Liver (tissue), 3 donors: ENCODE measurements around the gene PACSIN2.

Experiments used
- CTCF ChIP-seq: fragments of 150-350 bp; IDR thresholded peaks from 2 replicates; pipeline ENCODE4 v1.5.1; 2017; ENCODE audit warnings: improper control_type of control experiment, low read depth, low read length; ENCODE audit not compliant: missing input control
- FOXA1 ChIP-seq: IDR thresholded peaks from 2 replicates; pipeline ENCODE4 v1.6.1; 2016; ENCODE audit warnings: antibody characterized with exemption
- GABPA ChIP-seq, 2 donors: IDR thresholded peaks in 1 of 2; conservative IDR thresholded peaks in 1 of 2; 2 replicates each; pipeline ENCODE4 v1.6.1; 2016; ENCODE audit warnings: antibody characterized with exemption in 2 of 2, mild to moderate bottlenecking in 1 of 2, moderate library complexity in 1 of 2
- RAD21 ChIP-seq, 2 donors: IDR thresholded peaks; 2 replicates each; pipeline ENCODE4 v1.6.1; 2016; ENCODE audit warnings: antibody characterized with exemption in 2 of 2, mild to moderate bottlenecking in 2 of 2
- REST ChIP-seq: IDR thresholded peaks from 2 replicates; pipeline ENCODE4 v1.6.1; 2016; ENCODE audit warnings: antibody characterized with exemption, mild to moderate bottlenecking
- RXRA ChIP-seq, 2 donors: IDR thresholded peaks; 2 replicates each; pipeline ENCODE4 v1.6.1; 2017 to 2018; ENCODE audit warnings: antibody characterized with exemption in 2 of 2, mild to moderate bottlenecking in 1 of 2
- SP1 ChIP-seq: IDR thresholded peaks from 2 replicates; pipeline ENCODE4 v1.6.1; 2018; ENCODE audit warnings: antibody characterized with exemption, mild to moderate bottlenecking
- TAF1 ChIP-seq: conservative IDR thresholded peaks from 2 replicates; pipeline ENCODE4 v1.6.1; 2016; ENCODE audit warnings: antibody characterized with exemption, mild to moderate bottlenecking
- YY1 ChIP-seq: IDR thresholded peaks from 2 replicates; pipeline ENCODE4 v1.6.1; 2016; ENCODE audit warnings: antibody characterized with exemption, mild to moderate bottlenecking
- TF ChIP-seq, protein P1 (sequence below): IDR thresholded peaks from 2 replicates; pipeline ENCODE4 v1.6.1; 2016; ENCODE audit warnings: antibody characterized with exemption
- TF ChIP-seq, protein P2 (sequence below): IDR thresholded peaks from 2 replicates; pipeline ENCODE4 v1.6.1; 2016; ENCODE audit warnings: antibody characterized with exemption
- donor health status: healthy.
- donor health status: healthy.

DNA sequence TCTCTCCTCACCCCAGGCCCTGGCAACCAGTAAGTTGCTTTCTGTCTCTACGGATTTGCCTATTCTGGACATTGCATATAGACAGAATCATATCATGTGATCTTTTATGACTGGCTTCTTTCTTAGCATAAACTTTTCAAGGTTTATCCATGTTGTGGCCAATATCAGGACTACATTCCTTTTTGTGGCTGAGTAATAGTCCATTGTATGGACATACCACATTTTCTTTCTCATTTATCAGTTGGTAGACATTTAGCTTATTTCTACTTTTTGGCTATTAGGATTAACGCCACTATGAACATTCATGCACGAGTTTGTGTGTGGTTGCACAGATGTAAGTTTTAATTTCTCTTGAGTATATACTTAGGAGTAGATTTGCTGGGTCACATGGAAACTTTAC, 193.6 kb downstream of the PACSIN2 start:
- TF ChIP-seq CTCF (no peak), SP1 (no peak), RAD21 (IDR thresholded peaks at IDR 0.05) (no peak), TAF1 (no peak), YY1 (no peak), REST (no peak), RXRA (IDR thresholded peaks at IDR 0.05) (no peak), GABPA (IDR thresholded peaks at IDR 0.05 in 1 of 2, conservative IDR thresholded peaks at IDR 0.05 in 1 of 2) (no peak), FOXA1 (no peak)
- TF ChIP-seq, protein P1, sequence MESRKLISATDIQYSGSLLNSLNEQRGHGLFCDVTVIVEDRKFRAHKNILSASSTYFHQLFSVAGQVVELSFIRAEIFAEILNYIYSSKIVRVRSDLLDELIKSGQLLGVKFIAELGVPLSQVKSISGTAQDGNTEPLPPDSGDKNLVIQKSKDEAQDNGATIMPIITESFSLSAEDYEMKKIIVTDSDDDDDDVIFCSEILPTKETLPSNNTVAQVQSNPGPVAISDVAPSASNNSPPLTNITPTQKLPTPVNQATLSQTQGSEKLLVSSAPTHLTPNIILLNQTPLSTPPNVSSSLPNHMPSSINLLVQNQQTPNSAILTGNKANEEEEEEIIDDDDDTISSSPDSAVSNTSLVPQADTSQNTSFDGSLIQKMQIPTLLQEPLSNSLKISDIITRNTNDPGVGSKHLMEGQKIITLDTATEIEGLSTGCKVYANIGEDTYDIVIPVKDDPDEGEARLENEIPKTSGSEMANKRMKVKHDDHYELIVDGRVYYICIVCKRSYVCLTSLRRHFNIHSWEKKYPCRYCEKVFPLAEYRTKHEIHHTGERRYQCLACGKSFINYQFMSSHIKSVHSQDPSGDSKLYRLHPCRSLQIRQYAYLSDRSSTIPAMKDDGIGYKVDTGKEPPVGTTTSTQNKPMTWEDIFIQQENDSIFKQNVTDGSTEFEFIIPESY = no peak
- TF ChIP-seq, protein P2, sequence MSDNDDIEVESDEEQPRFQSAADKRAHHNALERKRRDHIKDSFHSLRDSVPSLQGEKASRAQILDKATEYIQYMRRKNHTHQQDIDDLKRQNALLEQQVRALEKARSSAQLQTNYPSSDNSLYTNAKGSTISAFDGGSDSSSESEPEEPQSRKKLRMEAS = no peak
